Medulla oblongata (tissue), 1 donor: Measurements from ENCODE around the gene FZD7.

ENCODE experiments used
- DNase-seq: peaks from one replicate; pipeline ENCODE4 v3.0.0-alpha.2; 2015; ENCODE audit errors: extremely low spot score

FZD7 gene

GRCh38 chr2:202033317-202034248 is at the start of gene FZD7:
TSS of gene FZD7 (plus strand) at chr2:202033855. CDS start at chr2:202034648, 793 bp downstream.
- DNase-seq: peak; percentile 91

GRCh38 chr2:201984333-201984732 is 49.3 kb upstream of the FZD7 start:
- no peak for DNase-seq

GRCh38 chr2:201984800-201985525 is 48.7 kb upstream of the FZD7 start:
- DNase-seq: peak; percentile 95

GRCh38 chr2:201985728-201986462 is 47.8 kb upstream of the FZD7 start:
- no peak for DNase-seq

GRCh38 chr2:201986463-201986735 is 47.3 kb upstream of the FZD7 start:
- no peak for DNase-seq

GRCh38 chr2:201987426-201987825 is 46.2 kb upstream of the FZD7 start:
- DNase-seq: no peak

- DNase-seq: no peak
Measured at GRCh38 chr2:201990069-201990468, 43.6 kb upstream of the FZD7 start.

GRCh38 chr2:201992960-201993359 is 40.7 kb upstream of the FZD7 start:
- DNase-seq: no peak

- no peak for DNase-seq
Measured at GRCh38 chr2:201994973-201995638, 38.5 kb upstream of the FZD7 start.

- DNase-seq: no peak
Measured at GRCh38 chr2:201996006-201996405, 37.6 kb upstream of the FZD7 start.

- DNase-seq: no peak
Measured at GRCh38 chr2:201996679-201997314, 36.9 kb upstream of the FZD7 start.

GRCh38 chr2:201999279-201999678 is 34.4 kb upstream of the FZD7 start:
- no peak for DNase-seq

GRCh38 chr2:202001826-202002225 is 31.8 kb upstream of the FZD7 start:
- no peak for DNase-seq

- DNase-seq: no peak
Measured at GRCh38 chr2:202002381-202002780, 31.3 kb upstream of the FZD7 start.

GRCh38 chr2:202005272-202005887 is 28.3 kb upstream of the FZD7 start:
- no peak for DNase-seq

- no peak for DNase-seq
Measured at GRCh38 chr2:202006301-202006700, 27.4 kb upstream of the FZD7 start.

GRCh38 chr2:202007015-202007982 is 26.4 kb upstream of the FZD7 start:
- DNase-seq: no peak

- no peak for DNase-seq
Measured at GRCh38 chr2:202007983-202008354, 25.7 kb upstream of the FZD7 start.

GRCh38 chr2:202009019-202009481 is 24.6 kb upstream of the FZD7 start:
- peak; percentile 61 for DNase-seq

- DNase-seq: no peak
Measured at GRCh38 chr2:202009581-202009980, 24.1 kb upstream of the FZD7 start.
